A549 treated with Hydrocortisone at 1 μM for 4 hours (cell line): ENCODE results near the gene HFM1. TPM values are rescaled to one million over a fixed set of nuclear protein-coding genes. Genes with fewer than 3 reads are reported as not detected.

Experiments used
- total RNA-seq: library from RNA; stranded (reverse); fragments of 200-300 nt; extraction: Qiagen RNA extraction; gene quantifications from 5 replicates; pipeline ENCODE4 v1.2.3, GENCODE V29; 2022

The HFM1 gene
- total RNA-seq = 0.06 to 0.07 TPM in 2 of 5 replicates, not detected in the others

GRCh38 chr1:91404151-91405012, at the start of gene HFM1:
HFM1 (minus strand) TSS chr1:91404837; CDS start chr1:91401082, 3,755 bp downstream.

Other genes starting within 250 kb of the HFM1 start
- gene CDC7, start 96.0 kb upstream of the HFM1 start, total RNA-seq = 4.9 to 6.1 TPM (median 5.4 TPM) in 5 replicates